Measurements from ENCODE around the gene HNRNPLL. TPM values are rescaled to one million over a fixed set of nuclear protein-coding genes. Genes with fewer than 3 reads are reported as not detected.

Gene HNRNPLL
- total and polyA plus RNA-seq, 2 experiments from 2014 or later = 42.5 to 53.4 TPM

- Histone ChIP-seq H3K4me2 (peak overlapping the region; percentile 88), H3K27me3 (ENCODE audit: insufficient read depth) (no peaks in the 10 kb centered on the region), H3K4me3 (peak overlapping the region; percentile 63), H3F3A (replicated peaks; ENCODE audit: low read depth) (no peaks in the 10 kb centered on the region), H3K9me2 (ENCODE audit: insufficient read depth) (no peaks in the 10 kb centered on the region), H3K27ac (ENCODE audit: low read depth) (peak overlapping the region; percentile 94; the same call in 1 of the 2 replicates), H3K36me3 (ENCODE audit: insufficient read depth) (no peaks in the 10 kb centered on the region), H3K79me2 (replicated peaks; ENCODE audit: insufficient read depth) (peaks cover 66% of the 10 kb centered on the region), H3K4me1 (ENCODE audit: insufficient read depth) (peaks cover 35% of the 10 kb centered on the region), H2AFZ (no peak overlapping the region), H4K20me1 (replicated peaks; ENCODE audit: insufficient read depth) (peaks cover 27% of the 10 kb centered on the region)
- H3K4me1 Mint-ChIP-seq = peaks cover 49% of the 10 kb centered on the region
- peaks cover 8% of the 10 kb centered on the region for H3K27me3 Mint-ChIP-seq (ENCODE audit: insufficient read depth, low read depth, poor library complexity)
- no peak for ATAC-seq
- H3K4me3 Mint-ChIP-seq = peak overlapping the region; percentile 97
- peak; percentile 17 for DNase-seq (ENCODE audit: low spot score)
- H3K9me3 Mint-ChIP-seq = no peaks in the 10 kb centered on the region
- H3K27ac Mint-ChIP-seq = peak overlapping the region; percentile 84
- TF ChIP-seq ZNF462 (CRISPR knock-in tag; IDR thresholded peaks at IDR 0.05) = no peak
- no peak for TF ChIP-seq CREB1 (CRISPR knock-in tag; IDR thresholded peaks at IDR 0.05; ENCODE audit: low read depth)
- H3K36me3 Mint-ChIP-seq (ENCODE audit: low read depth) = no peaks in the 10 kb centered on the region; the same call in 2 of the 3 replicates
Observed at GRCh38 chr2:38600242-38600891, 2.4 kb downstream of the HNRNPLL start.

GRCh38 chr2:38599706-38600105 lies 3.0 kb downstream of the HNRNPLL start:
- H3K4me1 Mint-ChIP-seq = peaks cover 49% of the 10 kb centered on the region
- H3K4me3 ChIP-seq = peak overlapping the region; percentile 63
- TF ChIP-seq ZNF114 (CRISPR knock-in tag; IDR thresholded peaks at IDR 0.05) (no peak), REST (IDR thresholded peaks at IDR 0.05; ENCODE audit: unreplicated experiment) (no peak), NANOG (IDR thresholded peaks at IDR 0.05; ENCODE audit: borderline replicate concordance) (no peak), ETS1 (IDR thresholded peaks at IDR 0.05) (no peak)

More at GRCh38 chr2:38599706-38600105, 3.0 kb downstream of the HNRNPLL start:
- H3K4me2 ChIP-seq = peak overlapping the region; percentile 88
- no peak overlapping the region for H2AFZ ChIP-seq
- no peak overlapping the region for H3K27ac Mint-ChIP-seq
- H3K4me3 Mint-ChIP-seq = peak overlapping the region; percentile 97
- H3F3A ChIP-seq (replicated peaks; ENCODE audit: low read depth) = no peaks in the 10 kb centered on the region
- H3K36me3 ChIP-seq (ENCODE audit: insufficient read depth) = no peaks in the 10 kb centered on the region
- no peaks in the 10 kb centered on the region for H3K27me3 ChIP-seq (ENCODE audit: insufficient read depth)
- peaks cover 72% of the 10 kb centered on the region for H3K79me2 ChIP-seq (replicated peaks; ENCODE audit: insufficient read depth)
- H4K20me1 ChIP-seq (replicated peaks; ENCODE audit: insufficient read depth) = peaks cover 27% of the 10 kb centered on the region
- no peaks in the 10 kb centered on the region for H3K9me2 ChIP-seq (ENCODE audit: insufficient read depth)
- peaks cover 8% of the 10 kb centered on the region for H3K27me3 Mint-ChIP-seq (ENCODE audit: insufficient read depth, low read depth, poor library complexity)
- DNase-seq (ENCODE audit: low spot score) (no peak), ATAC-seq (no peak)
- H3K4me1 ChIP-seq (ENCODE audit: insufficient read depth) = peaks cover 35% of the 10 kb centered on the region
- H3K27ac ChIP-seq (ENCODE audit: low read depth) = no peak overlapping the region
- H3K9me3 Mint-ChIP-seq = no peaks in the 10 kb centered on the region
- no peaks in the 10 kb centered on the region; the same call in 2 of the 3 replicates for H3K36me3 Mint-ChIP-seq (ENCODE audit: low read depth)
